Stimulated activated effector memory CD8-positive, alpha-beta T cell treated with anti-CD3 and anti-CD28 coated beads, Interleukin-12 subunit alpha, Interleukin-12 subunit beta, amount 100 ng/mL, for 72 hours (primary cell): ENCODE results near the gene FAM193B.

Experiments used
- ATAC-seq: fragments of 150-1000 bp; cut with Tn5 transposase; 2 replicates; pipeline ENCODE4 v1.10.0; 2021
- DNase-seq, 2 donors: peaks; one replicate each; pipeline ENCODE4 v3.0.0; 2021 to 2022; ENCODE audit warnings: low spot score in 2 of 2
- H3K27ac Mint-ChIP-seq: one replicate; pipeline ENCODE4 v1.8.0; 2022; ENCODE audit warnings: mild to moderate bottlenecking, mixed read lengths
- H3K36me3 Mint-ChIP-seq: one replicate; pipeline ENCODE4 v1.8.0; 2022; ENCODE audit warnings: mild to moderate bottlenecking, mixed read lengths
- H3K4me1 Mint-ChIP-seq: one replicate; pipeline ENCODE4 v1.8.0; 2022; ENCODE audit warnings: mixed read lengths
- H3K4me3 Mint-ChIP-seq: one replicate; pipeline ENCODE4 v1.8.0; 2022; ENCODE audit warnings: mild to moderate bottlenecking, mixed read lengths
- H3K9me3 Mint-ChIP-seq: one replicate; pipeline ENCODE4 v1.8.0; 2022; ENCODE audit warnings: mixed read lengths

Gene FAM193B

GRCh38 chr5:177554474-177555111 is at the start of gene FAM193B:
TSS of gene FAM193B (minus strand) at chr5:177554563. CDS start at chr5:177554458, 105 bp downstream.
- DNase-seq (peak; percentile 91 to 99), ATAC-seq (peak; percentile 98)
- H3K4me1 Mint-ChIP-seq = peaks cover 29% of the 10 kb centered on the region
- peak within 1 kb of the TSS; percentile 87 for H3K27ac Mint-ChIP-seq
- peak within 1 kb of the TSS; percentile 82 for H3K4me3 Mint-ChIP-seq
- H3K9me3 Mint-ChIP-seq = no peaks in the 10 kb centered on the region
- peaks cover 31% of the 10 kb centered on the region for H3K36me3 Mint-ChIP-seq

GRCh38 chr5:177604116-177604521 is 49.8 kb upstream of the FAM193B start:
- Mint-ChIP-seq H3K9me3 (no peaks in the 10 kb centered on the region), H3K4me3 (no peak overlapping the region), H3K36me3 (peaks cover 30% of the 10 kb centered on the region), H3K27ac (peak overlapping the region; percentile 68), H3K4me1 (peaks cover 49% of the 10 kb centered on the region)
- ATAC-seq = no peak
- no peak for DNase-seq

GRCh38 chr5:177603631-177604030 is 49.3 kb upstream of the FAM193B start:
- Mint-ChIP-seq H3K4me3 (no peak overlapping the region), H3K27ac (peak overlapping the region; percentile 68), H3K4me1 (peaks cover 54% of the 10 kb centered on the region), H3K9me3 (no peaks in the 10 kb centered on the region), H3K36me3 (peaks cover 25% of the 10 kb centered on the region)
- no peak for ATAC-seq
- no peak for DNase-seq

GRCh38 chr5:177602458-177602830 is 48.1 kb upstream of the FAM193B start:
- DNase-seq (no peak), ATAC-seq (no peak)
- H3K9me3 Mint-ChIP-seq = no peaks in the 10 kb centered on the region
- H3K27ac Mint-ChIP-seq = peak overlapping the region; percentile 36
- H3K36me3 Mint-ChIP-seq = peaks cover 29% of the 10 kb centered on the region
- H3K4me1 Mint-ChIP-seq = peaks cover 58% of the 10 kb centered on the region
- H3K4me3 Mint-ChIP-seq = no peak overlapping the region

- DNase-seq = no peak
- peaks cover 52% of the 10 kb centered on the region for H3K4me1 Mint-ChIP-seq
- H3K27ac Mint-ChIP-seq = peak overlapping the region; percentile 36
Measured at GRCh38 chr5:177601577-177602457, 47.5 kb upstream of the FAM193B start.

GRCh38 chr5:177601126-177601525 is 46.8 kb upstream of the FAM193B start:
- Mint-ChIP-seq H3K36me3 (peaks cover 35% of the 10 kb centered on the region), H3K4me1 (peaks cover 50% of the 10 kb centered on the region), H3K9me3 (no peaks in the 10 kb centered on the region), H3K4me3 (peak overlapping the region; percentile 84), H3K27ac (peak overlapping the region; percentile 90)
- no peak for ATAC-seq
- no peak for DNase-seq

More at GRCh38 chr5:177601577-177602457, 47.5 kb upstream of the FAM193B start:
- Mint-ChIP-seq H3K9me3 (no peaks in the 10 kb centered on the region), H3K4me3 (peak overlapping the region; percentile 84), H3K36me3 (peaks cover 30% of the 10 kb centered on the region)
- ATAC-seq = no peak

GRCh38 chr5:177600508-177601018 is 46.2 kb upstream of the FAM193B start:
- ATAC-seq (no peak), DNase-seq (no peak)
- Mint-ChIP-seq H3K9me3 (no peaks in the 10 kb centered on the region), H3K4me1 (peaks cover 46% of the 10 kb centered on the region), H3K27ac (peak overlapping the region; percentile 90), H3K36me3 (peaks cover 35% of the 10 kb centered on the region), H3K4me3 (peak overlapping the region; percentile 84)

GRCh38 chr5:177599731-177600507 is 45.6 kb upstream of the FAM193B start, which contains the start of gene B4GALT7:
TSS of gene B4GALT7 (plus strand) at chr5:177600132. CDS start at chr5:177600211, 79 bp downstream.
- peak; percentile 93 for ATAC-seq
- H3K27ac Mint-ChIP-seq = peak within 1 kb of the TSS; percentile 90
- H3K4me3 Mint-ChIP-seq = peak within 1 kb of the TSS; percentile 84
- peak; percentile 85 to 87 for DNase-seq
- H3K36me3 Mint-ChIP-seq = peaks cover 38% of the 10 kb centered on the region
- H3K4me1 Mint-ChIP-seq = peaks cover 44% of the 10 kb centered on the region
- no peaks in the 10 kb centered on the region for H3K9me3 Mint-ChIP-seq

GRCh38 chr5:177598477-177598876 is 44.1 kb upstream of the FAM193B start:
- DNase-seq (no peak), ATAC-seq (no peak)
- Mint-ChIP-seq H3K36me3 (peaks cover 52% of the 10 kb centered on the region), H3K9me3 (no peaks in the 10 kb centered on the region), H3K4me3 (peak overlapping the region; percentile 84), H3K4me1 (peaks cover 47% of the 10 kb centered on the region), H3K27ac (peak overlapping the region; percentile 90)

GRCh38 chr5:177596775-177597238 is 42.4 kb upstream of the FAM193B start:
- Mint-ChIP-seq H3K4me3 (no peak overlapping the region), H3K9me3 (no peaks in the 10 kb centered on the region), H3K4me1 (peaks cover 52% of the 10 kb centered on the region), H3K27ac (peak overlapping the region; percentile 32), H3K36me3 (peaks cover 69% of the 10 kb centered on the region)
- DNase-seq (no peak), ATAC-seq (no peak)

- Mint-ChIP-seq H3K4me3 (no peak overlapping the region), H3K27ac (peak overlapping the region; percentile 32), H3K36me3 (peaks cover 69% of the 10 kb centered on the region), H3K4me1 (peaks cover 57% of the 10 kb centered on the region), H3K9me3 (no peaks in the 10 kb centered on the region)
- ATAC-seq = no peak
- DNase-seq = peak in 1 of 2 donors; percentile 44
Measured at GRCh38 chr5:177595991-177596774, 41.8 kb upstream of the FAM193B start.

GRCh38 chr5:177595026-177595585 is 40.7 kb upstream of the FAM193B start:
- Mint-ChIP-seq H3K4me1 (peaks cover 47% of the 10 kb centered on the region), H3K27ac (no peak overlapping the region), H3K9me3 (no peaks in the 10 kb centered on the region), H3K4me3 (no peak overlapping the region), H3K36me3 (peaks cover 62% of the 10 kb centered on the region)
- DNase-seq = no peak
- no peak for ATAC-seq

GRCh38 chr5:177594071-177594470 is 39.7 kb upstream of the FAM193B start:
- DNase-seq (no peak), ATAC-seq (no peak)
- peak overlapping the region; percentile 34 for H3K27ac Mint-ChIP-seq
- H3K36me3 Mint-ChIP-seq = peaks cover 62% of the 10 kb centered on the region
- no peaks in the 10 kb centered on the region for H3K9me3 Mint-ChIP-seq
- H3K4me1 Mint-ChIP-seq = peaks cover 43% of the 10 kb centered on the region
- H3K4me3 Mint-ChIP-seq = peak overlapping the region; percentile 96

GRCh38 chr5:177593511-177593910 is 39.1 kb upstream of the FAM193B start:
- no peak for ATAC-seq
- Mint-ChIP-seq H3K36me3 (peaks cover 62% of the 10 kb centered on the region), H3K9me3 (no peaks in the 10 kb centered on the region), H3K4me1 (peaks cover 37% of the 10 kb centered on the region), H3K4me3 (peak overlapping the region; percentile 96), H3K27ac (peak overlapping the region; percentile 34)
- DNase-seq = no peak
